GM10266 (cell line): ENCODE data around the gene ETF1.
"Not testable (repeated sequence)": the region's sequence is repeated elsewhere in the genome, so short reads cannot be mapped to it uniquely, and the experiment has no call there.

ENCODE experiments used
- DNase-seq: peaks from one replicate; pipeline ENCODE4 v3.0.0; 2012; ENCODE audit errors: extremely low spot score
- CTCF ChIP-seq: IDR thresholded peaks from 2 replicates; pipeline ENCODE4 v1.5.1; 2012; ENCODE audit warnings: mild to moderate bottlenecking, low read depth; ENCODE audit not compliant: control insufficient read depth, insufficient read depth; ENCODE audit errors: missing control alignments

The ETF1 gene

GRCh38 chr5:138490648-138491283 is 52.3 kb downstream of the ETF1 start:
- no peak for DNase-seq
- no peak for TF ChIP-seq CTCF

DNA sequence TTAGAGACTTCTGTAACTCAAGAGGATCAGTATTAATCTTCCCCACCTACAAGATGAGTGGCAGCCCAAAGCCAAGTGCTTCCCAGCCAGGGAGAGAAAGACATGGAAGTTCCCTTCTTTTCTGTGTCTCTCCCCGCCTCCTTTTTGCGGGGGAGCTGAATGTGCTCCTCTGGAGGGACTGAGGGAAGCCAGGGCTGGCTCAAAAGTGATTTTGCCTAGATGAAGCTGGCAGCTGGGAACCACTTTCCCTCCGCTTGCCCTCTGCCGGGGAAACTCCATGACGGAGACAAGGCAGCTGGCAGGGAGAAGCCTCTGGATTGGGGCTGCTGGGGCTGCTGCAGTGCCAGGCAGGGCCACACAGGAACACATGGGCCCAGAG is 53.4 kb downstream of the ETF1 start:
- no peak for TF ChIP-seq CTCF
- no peak for DNase-seq

- no peak for DNase-seq
- TF ChIP-seq CTCF = no peak
Measured at GRCh38 chr5:138488481-138488945, 54.5 kb downstream of the ETF1 start.

DNA sequence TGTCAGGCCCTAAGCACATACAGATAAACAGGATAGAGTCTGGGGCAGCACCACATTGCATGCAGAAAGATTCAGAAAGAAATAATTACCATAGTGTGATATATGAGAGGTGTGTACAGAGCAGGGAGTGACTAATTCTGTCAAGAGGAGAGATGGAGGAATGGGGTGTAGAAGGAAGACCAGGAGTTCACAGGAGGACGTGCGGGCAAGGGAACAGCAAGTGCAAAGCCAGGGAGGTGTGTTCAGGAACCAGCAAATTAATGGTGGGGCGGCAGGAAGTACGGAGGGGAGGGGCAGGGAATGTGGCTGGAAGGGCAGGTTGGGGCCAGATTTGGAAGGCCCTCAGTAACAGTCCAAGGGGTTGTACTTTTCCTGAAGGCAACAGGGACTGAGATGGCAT is 60.4 kb downstream of the ETF1 start:
- TF ChIP-seq CTCF = no peak
- DNase-seq = no peak

GRCh38 chr5:138476918-138477317 is 66.1 kb downstream of the ETF1 start:
- no peak for TF ChIP-seq CTCF
- DNase-seq = no peak

GRCh38 chr5:138473151-138473550 is 69.9 kb downstream of the ETF1 start:
- DNase-seq = not testable (repeated sequence)

DNA sequence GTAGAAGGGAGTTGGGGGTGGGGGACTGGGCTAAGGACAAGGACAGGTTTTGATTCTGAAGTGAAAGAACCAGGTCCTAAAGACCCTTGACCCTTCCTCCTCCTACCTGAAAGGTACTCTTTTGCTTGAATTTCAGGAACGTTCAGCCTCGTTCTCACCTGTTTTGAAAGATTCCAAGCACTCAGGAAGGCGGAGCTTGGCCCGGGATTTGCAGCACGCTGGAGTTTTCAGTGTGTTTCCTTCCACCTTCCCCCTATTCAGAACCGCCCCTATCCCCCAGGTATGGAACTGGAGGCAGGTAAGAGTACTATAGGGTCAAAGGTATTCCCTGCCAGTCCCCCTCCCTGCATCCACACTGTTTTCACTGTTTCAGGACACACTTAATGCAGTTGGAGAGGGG is 70.7 kb downstream of the ETF1 start:
- TF ChIP-seq CTCF = no peak

DNA sequence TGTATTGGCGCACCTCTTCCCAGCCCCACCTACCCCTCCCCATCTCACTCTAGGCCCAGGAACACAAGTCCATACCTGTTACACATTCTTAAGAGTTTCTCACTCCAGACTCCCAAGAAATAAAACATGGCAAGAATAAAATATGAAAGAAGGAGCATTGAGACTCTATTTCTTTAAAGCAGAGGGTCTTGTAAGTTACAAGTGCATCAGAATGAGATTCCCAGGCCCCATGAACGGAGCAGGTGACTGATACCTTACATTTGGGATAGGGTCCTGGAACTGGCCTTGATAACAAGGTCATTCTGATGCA is 72.0 kb downstream of the ETF1 start:
- DNase-seq = no peak
- no peak for TF ChIP-seq CTCF

More for the DNA sequence above, 70.7 kb downstream of the ETF1 start:
- no peak for DNase-seq
